ENCODE data around the gene ITGB1BP2. TPM values are rescaled to one million over a fixed set of nuclear protein-coding genes. Genes with fewer than 3 reads are reported as not detected.
"Not testable (repeated sequence)": the region's sequence is repeated elsewhere in the genome, so short reads cannot be mapped to it uniquely, and the experiment has no call there.

ITGB1BP2 gene
- total and polyA plus RNA-seq, 2 donors (not counting 3 experiments of a cell fraction or from before 2014, with no cell fraction given), result 1.8 to 4.6 TPM

DNA sequence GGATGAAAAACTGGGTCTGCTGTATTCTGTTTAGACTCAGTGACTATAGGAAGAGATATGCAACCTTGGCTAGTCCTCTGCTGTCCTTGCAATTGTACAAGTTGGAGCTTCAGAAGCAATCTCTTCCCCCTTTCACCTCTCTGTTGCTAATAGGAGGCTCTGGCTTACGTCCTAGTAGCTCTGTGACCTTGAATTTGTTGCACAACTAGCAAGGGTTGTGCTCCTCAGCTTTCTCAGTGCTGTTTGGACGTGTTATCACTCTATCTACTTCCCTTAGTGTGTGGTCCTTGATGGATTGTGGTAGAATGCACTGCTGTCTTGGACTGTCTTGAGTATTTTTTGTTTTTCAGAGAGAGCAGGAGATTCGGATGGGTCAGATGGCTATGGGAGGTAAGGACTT, 3.4 kb upstream of the ITGB1BP2 start:
- intact Hi-C loops (cut with micrococcal nuclease) (no loop called here), dilution Hi-C loops (cut with MboI; ENCODE audit: extremely low pct_ligation_motif_present, low sequenced_read_pairs) (no loop called here)
- no peak for TF ChIP-seq EZH2 (IDR thresholded peaks at IDR 0.05; ENCODE audit: borderline replicate concordance, low read depth, low read length, severe bottlenecking)
- no peak for TF ChIP-seq GATA2 (IDR thresholded peaks at IDR 0.05; ENCODE audit: insufficient read depth, insufficient read length, low read depth, low read length)
- no peak for TF ChIP-seq POLR2A (IDR thresholded peaks at IDR 0.05; ENCODE audit: low read depth, low read length)
- TF ChIP-seq, protein P1, sequence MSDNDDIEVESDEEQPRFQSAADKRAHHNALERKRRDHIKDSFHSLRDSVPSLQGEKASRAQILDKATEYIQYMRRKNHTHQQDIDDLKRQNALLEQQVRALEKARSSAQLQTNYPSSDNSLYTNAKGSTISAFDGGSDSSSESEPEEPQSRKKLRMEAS (IDR thresholded peaks at IDR 0.05; ENCODE audit: insufficient read depth, insufficient read length), result no peak
- TF ChIP-seq FOS (IDR thresholded peaks at IDR 0.05; ENCODE audit: borderline replicate concordance, insufficient read depth, low read length), result no peak
- TF ChIP-seq POLR2AphosphoS5 (IDR thresholded peaks at IDR 0.05; ENCODE audit: insufficient read depth, low read depth, low read length), result no peak
- TF ChIP-seq, protein P2, sequence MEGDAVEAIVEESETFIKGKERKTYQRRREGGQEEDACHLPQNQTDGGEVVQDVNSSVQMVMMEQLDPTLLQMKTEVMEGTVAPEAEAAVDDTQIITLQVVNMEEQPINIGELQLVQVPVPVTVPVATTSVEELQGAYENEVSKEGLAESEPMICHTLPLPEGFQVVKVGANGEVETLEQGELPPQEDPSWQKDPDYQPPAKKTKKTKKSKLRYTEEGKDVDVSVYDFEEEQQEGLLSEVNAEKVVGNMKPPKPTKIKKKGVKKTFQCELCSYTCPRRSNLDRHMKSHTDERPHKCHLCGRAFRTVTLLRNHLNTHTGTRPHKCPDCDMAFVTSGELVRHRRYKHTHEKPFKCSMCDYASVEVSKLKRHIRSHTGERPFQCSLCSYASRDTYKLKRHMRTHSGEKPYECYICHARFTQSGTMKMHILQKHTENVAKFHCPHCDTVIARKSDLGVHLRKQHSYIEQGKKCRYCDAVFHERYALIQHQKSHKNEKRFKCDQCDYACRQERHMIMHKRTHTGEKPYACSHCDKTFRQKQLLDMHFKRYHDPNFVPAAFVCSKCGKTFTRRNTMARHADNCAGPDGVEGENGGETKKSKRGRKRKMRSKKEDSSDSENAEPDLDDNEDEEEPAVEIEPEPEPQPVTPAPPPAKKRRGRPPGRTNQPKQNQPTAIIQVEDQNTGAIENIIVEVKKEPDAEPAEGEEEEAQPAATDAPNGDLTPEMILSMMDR (IDR thresholded peaks at IDR 0.05; ENCODE audit: extremely low read depth in 1 of 2, insufficient read depth in 1 of 2, low read depth in 1 of 2, low read length in 2 of 2), result no peak
- TF ChIP-seq JUN (IDR thresholded peaks at IDR 0.05; ENCODE audit: borderline replicate concordance, insufficient read depth, insufficient read length, low read depth), result no peak
- no peak for TF ChIP-seq MYC (IDR thresholded peaks at IDR 0.05; ENCODE audit: low read depth, low read length)
- Histone ChIP-seq H3K9me3 (replicated peaks; ENCODE audit: control insufficient read depth, insufficient read depth, low read length) (no peaks in the 10 kb centered on the region), H3K4me3 (replicated peaks in 1 of 3; ENCODE audit: insufficient read depth in 1 of 3, low read depth in 1 of 3, low read length in 3 of 3) (no peak overlapping the region), H3K4me1 (ENCODE audit: control insufficient read depth, extremely low read depth, insufficient read depth, low read length) (peaks cover 23% of the 10 kb centered on the region), H3K36me3 (ENCODE audit: control insufficient read depth in 2 of 2, extremely low read depth in 1 of 2, insufficient read depth in 2 of 2, low read length in 2 of 2) (peaks cover 13 to 28% of the 10 kb centered on the region in 2 experiments), H3K27ac (ENCODE audit: insufficient read depth, low read depth, low read length) (no peak overlapping the region), H2AFZ (ENCODE audit: low read depth, low read length) (no peak overlapping the region), H3K9me1 (replicated peaks; ENCODE audit: control insufficient read depth, extremely low read depth, insufficient read depth, low read length) (no peaks in the 10 kb centered on the region), H3K27me3 (ENCODE audit: control insufficient read depth in 2 of 2, insufficient read depth in 2 of 2, low read length in 2 of 2) (no peaks in the 10 kb centered on the region), H3K9ac (replicated peaks; ENCODE audit: extremely low read depth, insufficient read depth, low read length) (no peak overlapping the region), H4K20me1 (replicated peaks; ENCODE audit: control insufficient read depth, extremely low read depth, insufficient read depth, low read length) (no peaks in the 10 kb centered on the region), H3K4me2 (ENCODE audit: insufficient read depth, low read length) (no peak overlapping the region), H3K79me2 (ENCODE audit: control insufficient read depth, insufficient read depth, low read length) (peaks cover 2% of the 10 kb centered on the region)
- ChIA-PET CTCF (no interaction called here), POLR2A (no interaction called here)
- FAIRE-seq (no peak), DNase-seq (ENCODE audit: low read depth, low spot score) (no peak)
- no TSS peak for BruUV-seq (replicated peaks)

DNA sequence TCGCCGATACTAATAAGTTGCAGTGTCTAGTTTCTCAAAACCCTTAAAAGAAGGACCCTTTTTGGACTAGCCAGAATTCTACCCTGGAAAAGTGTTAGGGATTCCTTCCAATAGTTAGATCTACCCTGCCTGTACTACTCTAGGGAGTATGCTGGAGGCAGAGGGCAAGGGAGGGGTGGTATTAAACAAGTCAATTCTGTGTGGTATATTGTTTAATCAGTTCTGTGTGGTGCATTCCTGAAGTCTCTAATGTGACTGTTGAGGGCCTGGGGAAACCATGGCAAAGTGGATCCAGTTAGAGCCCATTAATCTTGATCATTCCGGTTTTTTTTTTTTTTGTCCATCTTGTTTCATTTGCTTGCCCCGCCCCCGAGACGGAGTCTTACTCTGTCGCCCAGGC, 1.5 kb upstream of the ITGB1BP2 start:
- H3K9ac ChIP-seq (replicated peaks; ENCODE audit: extremely low read depth, insufficient read depth, low read length), result not testable (repeated sequence)
- peaks cover 19 to 23% of the 10 kb centered on the region in 2 experiments for H3K36me3 ChIP-seq (ENCODE audit: control insufficient read depth in 2 of 2, extremely low read depth in 1 of 2, insufficient read depth in 2 of 2, low read length in 2 of 2)
- intact Hi-C loops (cut with micrococcal nuclease), result loop anchor here (5.0 kb wide), 1 partner anchor 67 kb away; the partner anchor contains the start of gene TAF1

DNA sequence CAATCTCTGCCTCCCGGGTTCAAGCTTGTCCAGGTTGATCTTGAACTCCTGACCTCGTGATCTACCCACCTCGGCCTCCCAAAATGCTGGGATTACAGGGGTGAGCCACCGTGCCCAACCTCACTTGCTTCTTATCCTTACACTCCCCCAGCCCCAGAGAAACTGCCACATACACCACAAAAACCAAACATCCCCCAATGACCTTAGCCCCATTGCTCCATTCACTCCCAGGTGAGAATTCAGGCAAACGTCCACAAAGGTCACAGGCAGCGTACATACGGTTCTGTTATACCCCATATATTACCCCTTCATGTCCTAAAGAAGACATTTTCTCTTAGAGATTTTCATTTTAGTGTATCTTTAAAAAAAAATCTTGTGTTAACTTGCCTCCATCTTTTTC, 1.1 kb upstream of the ITGB1BP2 start:
- Histone ChIP-seq H3K4me1 (ENCODE audit: control insufficient read depth, extremely low read depth, insufficient read depth, low read length) (peaks cover 26% of the 10 kb centered on the region), H3K36me3 (ENCODE audit: control insufficient read depth in 2 of 2, extremely low read depth in 1 of 2, insufficient read depth in 2 of 2, low read length in 2 of 2) (peaks cover 20 to 23% of the 10 kb centered on the region in 2 experiments)
- H3K9me1 ChIP-seq (replicated peaks; ENCODE audit: control insufficient read depth, extremely low read depth, insufficient read depth, low read length); H3K27me3 ChIP-seq (ENCODE audit: control insufficient read depth in 2 of 2, insufficient read depth in 2 of 2, low read length in 2 of 2); dilution Hi-C loops (cut with MboI; ENCODE audit: extremely low pct_ligation_motif_present, low sequenced_read_pairs); H4K20me1 ChIP-seq (replicated peaks; ENCODE audit: control insufficient read depth, extremely low read depth, insufficient read depth, low read length); H3K27ac ChIP-seq (ENCODE audit: insufficient read depth, low read depth, low read length); DNase-seq (ENCODE audit: low read depth, low spot score); H3K4me2 ChIP-seq (ENCODE audit: insufficient read depth, low read length); H3K9ac ChIP-seq (replicated peaks; ENCODE audit: extremely low read depth, insufficient read depth, low read length); POLR2A ChIA-PET; H3K9me3 ChIP-seq (replicated peaks; ENCODE audit: control insufficient read depth, insufficient read depth, low read length); H3K4me3 ChIP-seq (replicated peaks in 1 of 3; ENCODE audit: insufficient read depth in 1 of 3, low read depth in 1 of 3, low read length in 3 of 3); CTCF ChIA-PET; H2AFZ ChIP-seq (ENCODE audit: low read depth, low read length); H3K79me2 ChIP-seq (ENCODE audit: control insufficient read depth, insufficient read depth, low read length): not testable (repeated sequence)
- FAIRE-seq, result peak; percentile 4
- intact Hi-C loops (cut with micrococcal nuclease), result loop anchor here (5.0 kb wide), 1 partner anchor 67 kb away; the partner anchor contains the start of gene TAF1
- TSS peak; percentile 84 for BruUV-seq (replicated peaks)

More for the DNA sequence above, 1.5 kb upstream of the ITGB1BP2 start:
- dilution Hi-C loops (cut with MboI; ENCODE audit: extremely low pct_ligation_motif_present, low sequenced_read_pairs); DNase-seq (ENCODE audit: low read depth, low spot score); H3K9me1 ChIP-seq (replicated peaks; ENCODE audit: control insufficient read depth, extremely low read depth, insufficient read depth, low read length); H4K20me1 ChIP-seq (replicated peaks; ENCODE audit: control insufficient read depth, extremely low read depth, insufficient read depth, low read length); H3K4me3 ChIP-seq (replicated peaks in 1 of 3; ENCODE audit: insufficient read depth in 1 of 3, low read depth in 1 of 3, low read length in 3 of 3); H3K4me2 ChIP-seq (ENCODE audit: insufficient read depth, low read length); H2AFZ ChIP-seq (ENCODE audit: low read depth, low read length); BruUV-seq (replicated peaks); H3K79me2 ChIP-seq (ENCODE audit: control insufficient read depth, insufficient read depth, low read length); H3K9me3 ChIP-seq (replicated peaks; ENCODE audit: control insufficient read depth, insufficient read depth, low read length); H3K27me3 ChIP-seq (ENCODE audit: control insufficient read depth in 2 of 2, insufficient read depth in 2 of 2, low read length in 2 of 2); CTCF ChIA-PET; POLR2A ChIA-PET; H3K27ac ChIP-seq (ENCODE audit: insufficient read depth, low read depth, low read length): not testable (repeated sequence)
- peaks cover 26% of the 10 kb centered on the region for H3K4me1 ChIP-seq (ENCODE audit: control insufficient read depth, extremely low read depth, insufficient read depth, low read length)
- FAIRE-seq, result peak; percentile 44
